ENCODE measurements around the gene ADAMTSL1.

The ADAMTSL1 gene

DNA sequence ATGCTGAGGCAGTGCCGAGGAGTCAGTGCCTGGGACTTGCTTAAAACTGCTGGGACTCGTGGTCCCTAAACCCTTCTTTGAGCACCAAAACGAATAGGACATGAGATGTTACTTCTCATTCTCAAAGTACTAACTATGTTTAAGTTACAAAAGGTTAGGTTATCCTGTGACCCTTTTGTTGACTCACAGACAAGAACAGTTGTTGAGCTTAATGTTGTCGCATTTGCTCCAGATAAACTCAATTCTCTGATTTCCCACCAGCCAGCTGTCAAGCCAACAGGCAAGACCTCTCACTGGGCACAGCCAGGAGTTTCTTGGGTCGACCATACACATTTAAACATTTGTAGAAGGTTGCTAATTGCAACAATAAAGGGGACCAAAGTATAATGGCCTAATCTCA, 249.4 kb downstream of the ADAMTSL1 start:
- Histone ChIP-seq H3K27me3 (ENCODE audit: insufficient read depth, poor library complexity, severe bottlenecking) (no peaks in the 10 kb centered on the region), H3K4me3 (replicated peaks; ENCODE audit: insufficient read depth, low read length) (no peak overlapping the region), H3K27ac (replicated peaks) (no peak overlapping the region)
- no peak for TF ChIP-seq POLR2AphosphoS5 (IDR thresholded peaks at IDR 0.05; ENCODE audit: low read depth)
- no peak for TF ChIP-seq SPI1 (IDR thresholded peaks at IDR 0.05; ENCODE audit: borderline replicate concordance, low read depth)
- TF ChIP-seq GABPA (IDR thresholded peaks at IDR 0.05; ENCODE audit: low read depth) = no peak
- TF ChIP-seq, protein P1, sequence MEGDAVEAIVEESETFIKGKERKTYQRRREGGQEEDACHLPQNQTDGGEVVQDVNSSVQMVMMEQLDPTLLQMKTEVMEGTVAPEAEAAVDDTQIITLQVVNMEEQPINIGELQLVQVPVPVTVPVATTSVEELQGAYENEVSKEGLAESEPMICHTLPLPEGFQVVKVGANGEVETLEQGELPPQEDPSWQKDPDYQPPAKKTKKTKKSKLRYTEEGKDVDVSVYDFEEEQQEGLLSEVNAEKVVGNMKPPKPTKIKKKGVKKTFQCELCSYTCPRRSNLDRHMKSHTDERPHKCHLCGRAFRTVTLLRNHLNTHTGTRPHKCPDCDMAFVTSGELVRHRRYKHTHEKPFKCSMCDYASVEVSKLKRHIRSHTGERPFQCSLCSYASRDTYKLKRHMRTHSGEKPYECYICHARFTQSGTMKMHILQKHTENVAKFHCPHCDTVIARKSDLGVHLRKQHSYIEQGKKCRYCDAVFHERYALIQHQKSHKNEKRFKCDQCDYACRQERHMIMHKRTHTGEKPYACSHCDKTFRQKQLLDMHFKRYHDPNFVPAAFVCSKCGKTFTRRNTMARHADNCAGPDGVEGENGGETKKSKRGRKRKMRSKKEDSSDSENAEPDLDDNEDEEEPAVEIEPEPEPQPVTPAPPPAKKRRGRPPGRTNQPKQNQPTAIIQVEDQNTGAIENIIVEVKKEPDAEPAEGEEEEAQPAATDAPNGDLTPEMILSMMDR (IDR thresholded peaks at IDR 0.05; ENCODE audit: insufficient read depth, low read length) = no peak
- TF ChIP-seq, protein P2, sequence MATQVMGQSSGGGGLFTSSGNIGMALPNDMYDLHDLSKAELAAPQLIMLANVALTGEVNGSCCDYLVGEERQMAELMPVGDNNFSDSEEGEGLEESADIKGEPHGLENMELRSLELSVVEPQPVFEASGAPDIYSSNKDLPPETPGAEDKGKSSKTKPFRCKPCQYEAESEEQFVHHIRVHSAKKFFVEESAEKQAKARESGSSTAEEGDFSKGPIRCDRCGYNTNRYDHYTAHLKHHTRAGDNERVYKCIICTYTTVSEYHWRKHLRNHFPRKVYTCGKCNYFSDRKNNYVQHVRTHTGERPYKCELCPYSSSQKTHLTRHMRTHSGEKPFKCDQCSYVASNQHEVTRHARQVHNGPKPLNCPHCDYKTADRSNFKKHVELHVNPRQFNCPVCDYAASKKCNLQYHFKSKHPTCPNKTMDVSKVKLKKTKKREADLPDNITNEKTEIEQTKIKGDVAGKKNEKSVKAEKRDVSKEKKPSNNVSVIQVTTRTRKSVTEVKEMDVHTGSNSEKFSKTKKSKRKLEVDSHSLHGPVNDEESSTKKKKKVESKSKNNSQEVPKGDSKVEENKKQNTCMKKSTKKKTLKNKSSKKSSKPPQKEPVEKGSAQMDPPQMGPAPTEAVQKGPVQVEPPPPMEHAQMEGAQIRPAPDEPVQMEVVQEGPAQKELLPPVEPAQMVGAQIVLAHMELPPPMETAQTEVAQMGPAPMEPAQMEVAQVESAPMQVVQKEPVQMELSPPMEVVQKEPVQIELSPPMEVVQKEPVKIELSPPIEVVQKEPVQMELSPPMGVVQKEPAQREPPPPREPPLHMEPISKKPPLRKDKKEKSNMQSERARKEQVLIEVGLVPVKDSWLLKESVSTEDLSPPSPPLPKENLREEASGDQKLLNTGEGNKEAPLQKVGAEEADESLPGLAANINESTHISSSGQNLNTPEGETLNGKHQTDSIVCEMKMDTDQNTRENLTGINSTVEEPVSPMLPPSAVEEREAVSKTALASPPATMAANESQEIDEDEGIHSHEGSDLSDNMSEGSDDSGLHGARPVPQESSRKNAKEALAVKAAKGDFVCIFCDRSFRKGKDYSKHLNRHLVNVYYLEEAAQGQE (IDR thresholded peaks at IDR 0.05; ENCODE audit: insufficient replicate concordance, low read depth) = no peak
- DNase-seq (ENCODE audit: low read depth in 1 of 2, low spot score in 1 of 2) = no peak

DNA sequence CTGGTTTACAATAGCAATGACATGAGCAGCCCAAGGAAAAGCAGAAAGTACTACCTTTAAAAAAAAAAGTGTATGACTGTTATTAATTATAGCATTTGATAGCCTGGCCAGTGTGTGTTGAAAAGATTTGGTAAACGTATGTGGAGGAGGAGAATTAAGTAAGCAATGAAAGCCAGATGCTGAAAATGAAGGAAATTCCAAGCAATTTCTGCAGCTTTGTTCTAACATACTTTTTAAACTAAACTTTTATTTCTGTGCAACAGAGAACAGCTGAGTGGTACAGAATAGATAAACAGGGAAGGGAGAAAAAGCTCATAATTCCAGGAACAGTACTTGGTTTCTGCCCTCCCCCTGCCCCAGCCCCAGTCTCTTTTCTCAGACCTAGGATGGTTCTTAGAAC, 252.6 kb downstream of the ADAMTSL1 start:
- Histone ChIP-seq H3K4me3 (replicated peaks; ENCODE audit: insufficient read depth, low read length) (no peak overlapping the region), H3K27ac (replicated peaks) (no peak overlapping the region), H3K27me3 (ENCODE audit: insufficient read depth, poor library complexity, severe bottlenecking) (no peaks in the 10 kb centered on the region)
- TF ChIP-seq SPI1 (IDR thresholded peaks at IDR 0.05; ENCODE audit: borderline replicate concordance, low read depth) = no peak
- TF ChIP-seq, protein P1 (IDR thresholded peaks at IDR 0.05; ENCODE audit: insufficient read depth, low read length) = no peak
- no peak for TF ChIP-seq POLR2AphosphoS5 (IDR thresholded peaks at IDR 0.05; ENCODE audit: low read depth)
- TF ChIP-seq, protein P2 (IDR thresholded peaks at IDR 0.05; ENCODE audit: insufficient replicate concordance, low read depth) = no peak
- no peak for TF ChIP-seq GABPA (IDR thresholded peaks at IDR 0.05; ENCODE audit: low read depth)
- DNase-seq (ENCODE audit: low read depth in 1 of 2, low spot score in 1 of 2) = no peak

DNA sequence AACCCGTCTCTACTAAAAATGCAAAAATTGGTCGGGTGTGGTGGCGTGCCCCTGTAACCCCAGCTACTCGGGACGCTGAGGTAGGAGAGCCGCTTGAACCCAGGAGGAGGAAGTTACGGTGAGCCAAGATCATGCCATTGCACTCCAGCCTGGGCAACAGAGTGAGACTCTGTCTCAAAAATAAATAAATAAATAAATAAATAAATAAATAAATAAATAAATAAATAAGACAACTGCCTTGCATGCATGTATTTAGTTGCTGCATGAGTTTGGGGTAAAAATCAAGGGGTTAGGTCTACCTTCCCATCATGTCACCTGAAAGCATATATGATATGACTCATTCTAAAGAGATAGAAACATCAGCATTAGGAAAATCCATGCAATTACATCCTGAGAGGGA, 254.0 kb downstream of the ADAMTSL1 start:
- H3K27ac ChIP-seq (replicated peaks) = no peak overlapping the region
- TF ChIP-seq SPI1 (IDR thresholded peaks at IDR 0.05; ENCODE audit: borderline replicate concordance, low read depth) = no peak
- TF ChIP-seq, protein P2 (IDR thresholded peaks at IDR 0.05; ENCODE audit: insufficient replicate concordance, low read depth) = no peak
- no peak for TF ChIP-seq POLR2AphosphoS5 (IDR thresholded peaks at IDR 0.05; ENCODE audit: low read depth)
- no peak for TF ChIP-seq GABPA (IDR thresholded peaks at IDR 0.05; ENCODE audit: low read depth)
- TF ChIP-seq, protein P1 (IDR thresholded peaks at IDR 0.05; ENCODE audit: insufficient read depth, low read length) = no peak
- no peaks in the 10 kb centered on the region for H3K27me3 ChIP-seq (ENCODE audit: insufficient read depth, poor library complexity, severe bottlenecking)

More for the DNA sequence above, 254.0 kb downstream of the ADAMTSL1 start:
- DNase-seq (ENCODE audit: low read depth in 1 of 2, low spot score in 1 of 2) = no peak
- H3K4me3 ChIP-seq (replicated peaks; ENCODE audit: insufficient read depth, low read length) = no peak overlapping the region

Data from HL-60 (cell line).